GM19351 (cell line): ENCODE results near the gene TFE3.
"Not testable (repeated sequence)": the region's sequence is repeated elsewhere in the genome, so short reads cannot be mapped to it uniquely, and the experiment has no call there.

Experiments
- ATAC-seq: cut with Tn5 transposase; IDR thresholded peaks from one replicate; pipeline ENCODE4 v1.9.1; 2021; ENCODE audit warnings: mild to moderate bottlenecking, moderate library complexity; ENCODE audit not compliant: unreplicated experiment

Gene TFE3

GRCh38 chrX:49002091-49002935 lies 40.8 kb downstream of the TFE3 start, which contains the start of gene GRIPAP1:
TSS of gene GRIPAP1 (minus strand) at chrX:49002264. CDS start at chrX:49002229, 35 bp downstream.
- peak; percentile 81 for ATAC-seq

GRCh38 chrX:49001521-49002090 lies 41.6 kb downstream of the TFE3 start:
- ATAC-seq = peak; percentile 24

DNA sequence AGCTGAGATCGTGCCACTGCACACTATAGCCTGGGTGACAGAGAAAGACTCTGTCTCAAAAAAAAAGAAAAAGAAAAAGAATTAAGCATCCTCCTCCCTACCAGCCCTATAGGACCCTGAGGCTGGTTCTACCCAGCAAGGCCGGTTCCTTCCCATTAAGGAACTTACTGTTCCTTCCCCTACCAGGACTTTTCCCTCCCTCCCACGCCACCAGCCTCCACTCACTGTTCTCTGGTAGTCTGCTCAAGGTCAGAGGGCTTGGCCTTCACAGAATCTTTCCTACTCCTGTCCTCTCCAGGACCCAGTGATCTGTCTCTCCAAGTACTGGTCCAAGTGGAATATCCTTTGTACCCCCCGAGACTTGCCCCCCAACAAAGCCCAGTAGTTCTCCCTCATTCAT lies 42.5 kb downstream of the TFE3 start:
- no peak for ATAC-seq

DNA sequence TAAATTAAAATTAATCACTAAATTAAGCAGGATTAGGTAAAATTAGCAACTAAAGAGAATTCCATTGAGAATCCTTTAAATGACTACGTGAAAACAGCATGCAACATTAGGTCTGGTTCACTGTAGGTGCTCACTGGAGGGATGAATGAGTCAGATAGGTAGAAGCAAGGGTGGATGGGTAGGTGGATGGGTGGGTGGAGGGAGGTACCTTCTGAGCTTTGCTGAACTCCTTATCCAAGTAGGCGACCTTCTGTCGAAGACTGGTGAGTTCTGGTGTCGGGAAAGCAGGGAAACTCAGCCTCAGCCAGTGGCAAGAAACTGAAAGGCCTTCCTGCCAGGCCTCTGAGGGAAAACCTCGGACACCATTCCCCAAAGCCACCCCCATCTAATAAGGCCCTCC lies 44.1 kb downstream of the TFE3 start:
- ATAC-seq = no peak

- ATAC-seq = no peak
Observed at GRCh38 chrX:48998391-48998790, 44.8 kb downstream of the TFE3 start.

DNA sequence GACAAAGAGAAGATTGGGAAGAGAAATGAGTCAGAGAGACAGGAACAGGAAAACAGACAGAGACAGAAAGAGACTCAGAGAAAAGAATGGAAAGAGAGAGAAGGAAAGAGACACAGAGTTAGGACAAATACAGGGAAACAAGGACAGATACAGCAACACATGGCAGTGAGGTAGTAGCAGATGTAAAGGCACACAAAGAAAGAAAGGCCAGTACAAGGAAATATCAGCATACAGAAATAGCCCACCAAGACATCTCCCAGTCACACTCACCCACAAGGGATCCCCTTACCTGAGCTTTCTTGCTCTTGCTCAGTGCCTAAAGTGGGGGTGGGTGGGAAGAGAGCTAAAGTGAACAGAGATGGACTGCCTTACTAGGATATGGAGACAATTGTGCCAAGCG lies 45.3 kb downstream of the TFE3 start:
- ATAC-seq = no peak

GRCh38 chrX:48997455-48997854 lies 45.7 kb downstream of the TFE3 start:
- no peak for ATAC-seq

GRCh38 chrX:48996969-48997368 lies 46.2 kb downstream of the TFE3 start:
- ATAC-seq = no peak

GRCh38 chrX:48992341-48992740 lies 50.8 kb downstream of the TFE3 start:
- ATAC-seq = no peak

DNA sequence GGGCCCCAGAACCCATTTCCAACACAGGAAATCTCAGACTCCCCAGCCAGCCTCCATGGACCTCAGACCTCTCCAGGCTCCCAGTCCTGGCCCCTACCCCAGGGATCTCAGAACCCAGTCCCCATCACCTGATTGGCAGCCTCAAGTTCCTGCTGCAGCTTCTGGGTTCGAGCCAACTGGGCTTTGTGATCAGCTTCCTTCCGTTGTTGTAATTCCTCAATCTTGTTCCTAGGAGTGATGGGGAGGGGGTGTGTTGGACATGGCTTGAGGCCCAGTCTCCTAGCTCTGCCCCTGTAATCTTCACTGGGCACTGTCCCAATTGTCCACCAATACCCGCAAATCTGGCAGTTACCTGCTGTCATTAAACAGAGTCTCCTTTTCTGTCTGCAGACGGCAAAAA lies 53.7 kb downstream of the TFE3 start:
- ATAC-seq = no peak

GRCh38 chrX:48983896-48984295 lies 59.3 kb downstream of the TFE3 start:
- no peak for ATAC-seq

DNA sequence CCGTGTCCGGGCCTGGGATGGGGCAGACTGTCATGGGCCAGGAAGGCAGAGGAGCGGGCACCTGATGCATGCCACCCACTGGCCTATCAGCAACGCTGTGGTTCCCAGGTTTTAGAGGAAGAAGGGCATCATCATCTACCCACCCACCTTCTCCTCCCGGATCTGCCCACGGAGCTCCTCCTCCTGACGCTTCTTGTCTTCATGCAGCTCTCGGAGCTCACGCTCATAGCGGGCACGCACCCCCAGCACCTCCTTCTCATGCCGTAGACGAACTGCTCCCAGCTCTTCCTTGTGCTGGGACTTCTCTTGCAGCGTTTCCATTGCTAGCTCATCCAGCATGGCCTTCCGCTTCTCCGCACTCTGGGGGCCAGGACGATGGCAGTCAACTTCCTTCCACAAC lies 60.1 kb downstream of the TFE3 start:
- no peak for ATAC-seq

GRCh38 chrX:48981178-48981577 lies 62.0 kb downstream of the TFE3 start:
- no peak for ATAC-seq

DNA sequence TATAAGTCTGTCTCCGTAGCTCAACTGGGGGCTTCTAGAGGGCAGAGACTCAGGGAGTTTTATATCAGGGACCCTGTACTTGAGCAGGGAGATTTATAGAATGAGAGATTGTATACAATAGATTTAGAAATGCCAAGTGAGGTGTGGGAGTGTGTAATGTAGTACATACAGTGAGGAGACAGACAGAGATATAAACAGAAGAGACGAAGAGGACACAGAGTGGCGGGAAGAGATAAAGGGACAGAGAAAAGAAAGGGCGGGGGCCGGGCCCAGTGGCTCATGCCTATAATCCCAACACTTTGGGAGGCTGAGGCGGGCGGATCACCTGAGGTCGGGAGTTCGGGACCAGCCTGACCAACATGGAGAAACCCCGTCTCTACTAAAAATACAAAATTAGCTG lies 62.8 kb downstream of the TFE3 start:
- not testable (repeated sequence) for ATAC-seq
